IPS-15b (cell line): ENCODE results near the gene SH3RF2.

Source experiments
- H3K27me3 ChIP-seq: one replicate; pipeline ENCODE4 v1.6.1; 2013; ENCODE audit warnings: low read length; ENCODE audit not compliant: control insufficient read depth, insufficient read depth
- H3K36me3 ChIP-seq: one replicate; pipeline ENCODE4 v1.6.1; 2013; ENCODE audit warnings: low read length; ENCODE audit not compliant: control insufficient read depth, insufficient read depth
- H3K4me1 ChIP-seq: one replicate; pipeline ENCODE4 v1.6.1; 2013; ENCODE audit warnings: mild to moderate bottlenecking, low read length; ENCODE audit not compliant: control insufficient read depth, insufficient read depth
- H3K4me3 ChIP-seq: one replicate; pipeline ENCODE4 v1.5.1; 2013; ENCODE audit warnings: low read depth, low read length
- H3K9ac ChIP-seq: one replicate; pipeline ENCODE4 v1.6.1; 2013; ENCODE audit warnings: low read depth, mild to moderate bottlenecking, low read length
- H3K9me3 ChIP-seq: one replicate; pipeline ENCODE4 v1.6.1; 2013; ENCODE audit warnings: mild to moderate bottlenecking, low read length; ENCODE audit not compliant: control insufficient read depth, insufficient read depth

The SH3RF2 gene

GRCh38 chr5:145908206-145908960 lies 28.0 kb upstream of the SH3RF2 start:
- H3K9me3 ChIP-seq = no peaks in the 10 kb centered on the region

GRCh38 chr5:145911164-145911563 lies 25.2 kb upstream of the SH3RF2 start:
- Histone ChIP-seq H3K4me1 (no peaks in the 10 kb centered on the region), H3K4me3 (no peak overlapping the region), H3K9ac (no peak overlapping the region), H3K9me3 (no peaks in the 10 kb centered on the region), H3K36me3 (no peaks in the 10 kb centered on the region), H3K27me3 (no peaks in the 10 kb centered on the region)

More at GRCh38 chr5:145908206-145908960, 28.0 kb upstream of the SH3RF2 start:
- no peaks in the 10 kb centered on the region for H3K4me1 ChIP-seq
- H3K27me3 ChIP-seq = no peaks in the 10 kb centered on the region
- no peak overlapping the region for H3K4me3 ChIP-seq
- no peak overlapping the region for H3K9ac ChIP-seq
- H3K36me3 ChIP-seq = no peaks in the 10 kb centered on the region

GRCh38 chr5:145912019-145912418 lies 24.4 kb upstream of the SH3RF2 start:
- no peaks in the 10 kb centered on the region for H3K4me1 ChIP-seq
- no peaks in the 10 kb centered on the region for H3K36me3 ChIP-seq
- no peaks in the 10 kb centered on the region for H3K9me3 ChIP-seq
- no peak overlapping the region for H3K4me3 ChIP-seq
- no peaks in the 10 kb centered on the region for H3K27me3 ChIP-seq
- no peak overlapping the region for H3K9ac ChIP-seq

GRCh38 chr5:145912594-145912993 lies 23.8 kb upstream of the SH3RF2 start:
- Histone ChIP-seq H3K27me3 (no peaks in the 10 kb centered on the region), H3K9ac (no peak overlapping the region), H3K9me3 (no peaks in the 10 kb centered on the region), H3K36me3 (no peaks in the 10 kb centered on the region), H3K4me3 (no peak overlapping the region), H3K4me1 (no peaks in the 10 kb centered on the region)

DNA sequence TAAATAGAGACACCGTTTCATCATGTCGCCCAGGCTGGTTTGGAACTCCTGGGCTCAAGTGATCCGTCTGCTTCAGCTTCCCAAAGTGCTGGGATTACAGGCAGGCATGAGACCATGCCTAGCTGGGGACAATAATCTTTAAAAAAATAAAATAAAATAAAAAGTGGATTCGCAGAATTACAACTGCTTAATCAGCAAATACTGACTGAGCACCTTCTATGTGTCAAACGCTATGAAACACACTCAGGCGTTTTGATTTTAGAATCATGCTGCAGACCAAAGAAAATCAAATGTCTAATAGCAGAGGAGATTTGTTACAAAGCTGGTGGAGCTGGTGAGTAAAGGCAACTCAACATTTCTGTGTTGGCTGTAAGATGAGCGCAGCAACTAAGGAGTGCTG lies 22.7 kb upstream of the SH3RF2 start:
- Histone ChIP-seq H3K4me3 (no peak overlapping the region), H3K9me3 (no peaks in the 10 kb centered on the region), H3K9ac (no peak overlapping the region), H3K27me3 (no peaks in the 10 kb centered on the region), H3K36me3 (no peaks in the 10 kb centered on the region), H3K4me1 (no peaks in the 10 kb centered on the region)

DNA sequence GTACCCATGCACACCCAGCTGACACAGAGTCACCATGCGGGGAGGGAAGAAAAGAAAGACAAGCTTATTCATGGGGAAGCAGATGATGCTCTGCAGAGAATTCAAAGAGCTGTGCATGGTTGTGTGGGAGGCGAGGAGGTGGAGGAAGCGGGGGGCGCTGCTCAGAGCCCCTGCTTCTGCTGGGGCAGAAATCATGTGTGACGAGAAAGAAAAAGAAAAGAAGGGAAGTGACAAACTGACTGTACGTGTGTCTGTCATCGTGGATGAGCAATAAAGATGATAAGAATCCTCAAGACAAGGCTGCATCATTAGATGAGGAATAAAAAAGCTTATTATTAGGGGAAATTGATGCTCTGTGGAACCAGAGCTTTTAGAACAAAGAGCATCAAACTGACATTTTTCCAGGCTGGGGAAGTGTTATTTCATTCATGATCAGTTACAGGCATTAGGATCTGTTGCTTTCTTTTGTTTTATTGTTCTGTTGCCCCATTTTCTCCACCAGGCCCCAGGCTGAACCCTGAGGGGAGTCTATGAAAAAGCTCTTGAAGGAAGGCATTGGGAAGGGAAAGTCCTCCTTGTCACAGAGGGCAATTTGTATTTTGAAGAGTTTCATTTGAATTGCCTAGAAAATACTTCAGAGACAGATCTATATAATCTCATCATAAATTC lies 20.3 kb upstream of the SH3RF2 start:
- Histone ChIP-seq H3K4me3 (no peak overlapping the region), H3K9me3 (no peaks in the 10 kb centered on the region), H3K4me1 (peaks cover 2% of the 10 kb centered on the region), H3K27me3 (no peaks in the 10 kb centered on the region), H3K9ac (no peak overlapping the region), H3K36me3 (no peaks in the 10 kb centered on the region)

- Histone ChIP-seq H3K9me3 (no peaks in the 10 kb centered on the region), H3K4me1 (peaks cover 2% of the 10 kb centered on the region), H3K36me3 (no peaks in the 10 kb centered on the region), H3K27me3 (no peaks in the 10 kb centered on the region), H3K4me3 (no peak overlapping the region), H3K9ac (no peak overlapping the region)
These were observed 19.1 kb upstream of the SH3RF2 start for GRCh38 chr5:145917288-145917687.

DNA sequence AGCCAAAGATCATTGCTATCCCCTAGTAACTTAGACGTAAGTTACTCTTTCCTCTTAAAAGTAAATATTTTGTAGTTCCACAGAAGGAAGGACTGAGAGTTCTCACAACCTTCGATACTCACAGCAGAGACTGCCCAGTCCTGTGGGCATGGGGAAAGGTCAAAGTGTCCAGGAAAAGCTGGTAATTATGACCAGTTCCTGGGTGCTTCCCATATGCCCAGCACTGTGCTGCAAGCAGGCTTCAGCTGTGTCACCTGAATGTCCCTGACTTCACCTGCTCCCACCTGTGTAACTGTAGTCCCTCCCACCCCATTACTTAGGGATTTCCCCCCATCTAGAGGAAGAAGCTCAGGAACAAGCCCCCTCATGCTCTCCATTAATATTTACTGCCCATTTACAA lies 18.0 kb upstream of the SH3RF2 start:
- Histone ChIP-seq H3K27me3 (no peaks in the 10 kb centered on the region), H3K9ac (no peak overlapping the region), H3K36me3 (no peaks in the 10 kb centered on the region), H3K4me1 (peaks cover 2% of the 10 kb centered on the region), H3K9me3 (no peaks in the 10 kb centered on the region), H3K4me3 (no peak overlapping the region)

DNA sequence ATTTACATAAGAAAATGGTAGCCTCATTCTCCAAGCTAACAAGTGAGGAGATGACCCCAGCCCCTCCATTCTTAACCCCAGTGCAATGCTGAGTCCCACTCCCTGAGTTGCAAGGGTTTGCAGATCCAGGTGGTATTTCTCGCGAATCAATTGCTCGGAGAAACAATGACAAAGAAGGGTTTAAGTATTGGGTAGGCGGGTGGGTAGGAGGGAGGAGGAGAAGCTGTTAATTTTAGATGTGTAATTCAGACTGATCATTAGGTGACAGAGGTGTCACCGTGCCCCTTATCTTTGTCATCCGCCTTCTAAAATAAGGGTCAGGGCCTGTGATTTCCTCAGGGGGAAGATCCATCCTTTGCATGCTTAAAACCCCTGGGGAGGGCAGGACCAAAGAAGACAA lies 17.0 kb upstream of the SH3RF2 start:
- Histone ChIP-seq H3K9ac (no peak overlapping the region), H3K4me1 (peaks cover 2% of the 10 kb centered on the region), H3K27me3 (no peaks in the 10 kb centered on the region), H3K4me3 (no peak overlapping the region), H3K36me3 (no peaks in the 10 kb centered on the region), H3K9me3 (no peaks in the 10 kb centered on the region)

DNA sequence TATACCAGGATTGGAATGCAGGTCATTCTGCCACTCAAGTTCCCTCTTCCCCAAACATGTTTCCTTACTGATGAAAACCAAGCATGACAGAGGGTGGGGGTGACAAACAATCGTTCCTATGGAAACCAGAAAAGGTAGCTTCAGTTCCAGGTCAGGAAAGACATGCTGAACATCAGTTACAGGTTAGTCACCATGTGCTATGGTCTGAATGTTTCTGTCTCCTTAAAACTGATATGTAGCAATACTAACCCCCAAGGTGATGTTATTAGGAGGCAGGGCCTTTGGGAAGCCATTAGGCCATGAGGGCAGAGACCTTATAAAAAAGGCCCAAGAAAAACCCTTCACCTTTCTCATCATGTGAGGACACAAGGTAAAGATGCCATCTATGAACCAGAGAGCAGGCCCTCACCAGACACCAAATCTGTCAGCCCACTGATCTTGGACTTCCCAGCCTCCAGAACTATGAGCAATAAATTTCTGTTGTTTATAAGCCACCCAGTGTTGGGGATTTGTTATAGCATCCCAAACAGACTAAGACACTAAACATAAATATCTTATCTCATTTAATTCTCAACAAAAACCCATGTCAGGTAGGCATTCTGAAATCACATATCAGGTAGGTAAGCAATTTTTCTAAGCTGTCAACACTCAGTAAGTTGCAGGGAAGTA lies 15.7 kb upstream of the SH3RF2 start:
- Histone ChIP-seq H3K4me3 (no peak overlapping the region), H3K36me3 (no peaks in the 10 kb centered on the region), H3K27me3 (no peaks in the 10 kb centered on the region), H3K9ac (no peak overlapping the region), H3K9me3 (no peaks in the 10 kb centered on the region), H3K4me1 (peaks cover 2% of the 10 kb centered on the region)

DNA sequence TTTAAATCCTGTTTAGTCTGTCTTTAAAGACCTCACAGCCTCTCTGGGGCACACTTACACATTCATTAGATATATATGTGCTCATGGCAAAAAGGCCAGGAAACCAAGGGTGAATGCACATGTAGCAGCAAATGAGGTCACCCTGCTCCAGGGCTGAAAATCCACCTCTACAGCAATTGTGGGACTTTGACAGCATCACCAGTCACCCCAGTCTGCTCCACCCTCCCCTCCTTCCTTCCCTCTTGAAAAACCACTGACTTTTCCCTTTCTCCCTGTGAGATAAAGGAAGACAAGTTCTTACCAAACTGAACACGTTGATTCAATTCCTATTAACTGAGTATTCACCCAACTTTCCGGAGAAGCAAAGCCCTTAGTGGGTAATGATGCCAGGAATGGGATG lies 15.2 kb upstream of the SH3RF2 start:
- H3K9me3 ChIP-seq = no peaks in the 10 kb centered on the region
- H3K4me3 ChIP-seq = no peak overlapping the region
- H3K36me3 ChIP-seq = no peaks in the 10 kb centered on the region
- peaks cover 2% of the 10 kb centered on the region for H3K4me1 ChIP-seq
- no peaks in the 10 kb centered on the region for H3K27me3 ChIP-seq
- H3K9ac ChIP-seq = no peak overlapping the region

DNA sequence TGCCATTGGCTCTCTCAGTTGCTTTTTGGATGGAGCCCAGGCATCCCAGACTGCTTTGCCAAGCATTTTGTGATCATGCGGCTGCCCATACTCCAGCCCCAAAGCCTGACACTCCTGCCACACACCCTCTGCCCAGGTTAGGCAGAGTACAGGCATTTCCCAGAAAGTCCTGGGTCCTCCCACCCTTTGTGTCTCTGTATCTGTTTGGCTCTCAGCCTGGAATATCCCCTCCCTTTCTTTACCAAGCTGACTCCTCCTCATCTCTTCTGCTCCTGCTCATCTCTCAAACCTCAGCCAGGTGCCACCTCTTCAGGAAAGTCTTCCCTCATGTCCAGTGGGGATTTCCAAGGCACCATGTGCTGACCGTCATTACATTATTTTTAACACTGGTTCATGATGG lies 14.3 kb upstream of the SH3RF2 start:
- Histone ChIP-seq H3K4me3 (no peak overlapping the region), H3K27me3 (no peaks in the 10 kb centered on the region), H3K9me3 (no peaks in the 10 kb centered on the region), H3K9ac (no peak overlapping the region), H3K4me1 (peaks cover 2% of the 10 kb centered on the region), H3K36me3 (no peaks in the 10 kb centered on the region)
